Measurements from ENCODE around the gene RHBDL1.
A peak's percentile ranks its signal among the peaks of the same experiment; 100 is the strongest.
"Not testable (repeated sequence)": the region's sequence is repeated elsewhere in the genome, so short reads cannot be mapped to it uniquely, and the experiment has no call there.

The RHBDL1 gene

DNA sequence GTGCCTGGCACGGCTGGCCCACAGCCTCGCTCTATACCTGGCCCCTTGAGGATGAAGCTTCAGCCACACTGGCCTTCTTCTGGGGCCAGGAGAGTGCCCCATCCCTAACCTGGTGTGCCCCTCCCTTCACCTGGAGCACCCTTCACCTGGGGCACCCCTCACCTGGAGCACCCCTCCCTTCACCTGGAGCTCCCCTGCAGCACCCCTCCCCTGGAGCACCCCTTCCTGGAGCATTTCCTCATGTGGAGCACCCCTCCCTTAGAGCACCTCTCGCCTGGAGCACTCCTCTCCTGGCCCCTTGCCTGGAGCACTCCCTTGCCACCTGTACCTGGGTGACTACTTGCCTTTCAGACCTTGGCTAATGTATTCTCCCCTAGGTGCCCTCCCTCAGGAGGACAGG is 32.5 kb downstream of the RHBDL1 start:
- DNase-seq (ENCODE audit: low spot score) = no peak

DNA sequence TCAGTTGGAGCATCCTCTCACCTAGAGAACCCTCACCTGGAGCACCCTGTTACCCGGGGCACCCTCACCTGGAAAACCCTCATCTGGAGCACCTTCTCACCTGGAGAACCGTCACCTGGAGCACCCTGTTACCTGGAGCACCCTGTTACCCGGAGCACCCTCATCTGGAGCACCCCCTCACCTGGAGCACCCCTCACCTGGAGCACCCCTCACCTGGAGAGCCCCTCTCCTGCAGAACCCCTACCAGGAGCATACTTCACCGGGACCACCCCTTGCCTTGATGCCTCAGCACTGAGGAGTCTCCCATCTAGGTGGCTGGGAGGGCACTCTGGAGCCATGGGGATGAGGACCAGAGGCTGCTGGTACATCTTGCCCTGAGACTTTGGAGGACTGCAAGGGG is 33.5 kb downstream of the RHBDL1 start:
- no peak for DNase-seq (ENCODE audit: low spot score)

DNA sequence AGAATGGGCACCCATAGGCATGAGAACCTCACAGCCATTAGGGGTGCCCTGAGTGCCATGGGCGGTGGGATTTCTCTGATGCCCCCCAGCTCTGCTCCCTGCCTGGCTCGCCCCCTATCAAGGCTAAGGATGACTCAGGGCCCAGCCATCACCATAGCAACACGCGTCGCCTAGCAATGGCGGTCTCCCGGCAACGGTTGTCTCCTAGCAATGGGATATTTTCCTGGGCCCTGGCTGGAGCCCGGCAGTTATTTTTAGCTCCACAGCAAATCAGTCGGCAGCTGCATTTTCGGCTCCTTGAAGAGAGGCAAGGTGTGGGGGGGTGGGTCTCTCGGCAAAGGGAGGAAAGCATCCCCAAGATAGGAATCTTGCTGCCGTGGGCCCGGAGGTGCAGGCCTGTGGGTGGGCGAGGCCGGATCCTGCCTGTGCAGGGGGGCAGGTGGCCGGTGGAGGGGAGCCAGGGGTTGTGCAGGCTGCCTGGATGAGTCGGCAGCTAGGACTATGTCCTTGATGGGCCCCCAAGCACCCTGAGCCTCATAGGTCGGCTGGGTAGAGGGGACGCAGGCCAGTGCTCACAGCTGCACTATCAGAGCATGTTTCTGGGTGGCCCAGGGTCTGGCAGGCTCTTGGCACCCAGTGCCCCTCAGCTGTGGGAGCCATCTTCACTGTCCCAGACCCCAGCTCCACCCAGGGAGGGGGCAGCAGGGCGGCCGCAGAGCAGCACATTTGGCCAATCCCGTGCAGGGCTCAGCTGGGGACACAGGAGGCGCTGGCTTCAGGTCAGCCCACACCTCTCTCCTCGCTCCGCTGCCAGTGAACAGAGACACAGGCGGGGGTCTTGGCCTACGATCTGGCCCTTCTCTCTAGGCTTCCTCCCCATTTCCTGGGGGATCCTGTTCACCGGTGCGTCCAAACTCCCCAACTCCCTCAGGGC is 34.4 kb downstream of the RHBDL1 start:
- no peak for DNase-seq (ENCODE audit: low spot score)

DNA sequence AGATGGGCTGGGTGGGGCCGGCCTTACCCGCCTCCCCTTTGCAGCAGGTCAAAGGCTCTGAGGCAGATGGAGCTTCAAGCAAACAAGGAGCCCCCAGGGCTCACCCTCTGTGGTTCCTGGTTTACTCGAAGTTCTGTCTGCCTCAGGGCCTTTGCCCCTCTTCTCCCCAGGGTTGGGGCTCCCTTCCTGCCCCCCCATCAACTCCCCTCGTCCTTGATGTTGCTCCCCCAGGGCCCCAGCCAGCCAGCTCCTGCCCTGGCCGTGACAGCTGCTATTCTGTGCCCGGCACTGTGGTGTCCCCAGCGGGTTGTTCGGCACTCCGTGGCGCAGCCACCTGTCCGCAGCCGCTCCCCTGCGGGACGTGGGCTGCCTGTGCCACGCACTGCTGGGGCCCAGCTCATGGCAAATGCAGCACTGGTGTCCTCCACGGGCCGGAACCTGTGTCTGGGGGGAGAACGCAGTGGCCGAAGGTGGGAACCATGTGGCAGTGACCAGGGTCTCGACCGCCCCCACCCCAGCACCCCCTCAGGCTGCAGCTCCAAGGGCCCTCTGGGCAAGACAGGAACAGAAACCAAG is 35.1 kb downstream of the RHBDL1 start:
- no peak for DNase-seq (ENCODE audit: low spot score)

DNA sequence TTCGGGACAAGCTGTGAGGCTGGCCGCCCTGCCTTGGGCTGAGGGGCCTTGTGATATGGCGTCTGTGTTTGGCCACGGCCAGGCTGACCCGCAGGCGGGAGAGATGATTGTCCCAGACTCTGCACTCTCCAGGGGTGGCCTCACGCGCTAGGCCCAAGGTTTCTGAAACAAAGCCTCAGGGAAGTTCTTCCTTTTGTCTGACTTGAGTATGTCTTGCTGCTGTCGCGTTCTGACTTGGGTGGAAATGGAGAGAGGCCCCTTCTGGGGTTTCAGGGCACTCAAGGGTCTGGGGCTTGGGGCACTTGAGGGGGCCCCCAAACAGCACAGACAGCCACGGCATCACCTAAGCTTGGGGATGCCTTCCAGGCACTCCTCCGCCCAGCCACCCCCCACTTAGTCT is 35.6 kb downstream of the RHBDL1 start:
- no peak for DNase-seq (ENCODE audit: low spot score)

DNA sequence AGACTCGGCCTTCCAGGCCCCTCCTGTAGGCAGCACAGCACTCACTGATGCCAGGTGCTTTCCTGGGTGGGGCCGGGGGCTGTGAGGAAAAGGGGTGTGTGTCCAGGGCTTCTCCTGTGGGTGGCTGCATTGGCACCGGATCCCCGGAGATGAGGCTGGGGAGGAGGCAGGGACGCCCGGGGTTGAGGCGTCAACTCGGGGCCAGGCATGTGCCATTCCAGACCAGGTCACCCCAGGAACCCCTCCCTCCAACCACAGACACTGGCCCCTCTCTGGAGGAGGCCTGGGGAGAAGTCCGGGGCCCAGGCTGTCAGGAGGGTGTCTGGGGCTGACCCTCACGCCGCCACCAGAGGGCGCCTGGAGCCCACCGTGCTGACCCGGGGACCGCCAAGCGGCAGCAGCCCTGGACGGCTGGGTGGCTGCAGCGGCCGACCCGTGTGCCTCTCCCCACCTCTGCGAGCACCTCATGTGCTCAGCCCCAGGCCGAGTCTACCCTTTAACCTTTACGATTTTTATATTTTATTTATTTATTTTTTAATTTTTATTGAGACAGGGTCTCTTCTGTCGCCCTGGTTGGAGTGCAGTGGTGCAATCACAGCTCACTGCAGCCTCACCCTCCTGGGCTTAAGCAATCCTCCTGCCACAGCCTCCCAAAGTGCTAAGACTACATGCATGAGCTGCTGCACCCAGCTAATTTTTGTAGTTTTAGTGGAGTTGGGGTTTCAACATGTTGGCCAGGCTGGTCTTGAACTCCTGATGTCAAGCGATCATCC is 36.3 kb downstream of the RHBDL1 start:
- peak; percentile 98 for DNase-seq (ENCODE audit: low spot score)

DNA sequence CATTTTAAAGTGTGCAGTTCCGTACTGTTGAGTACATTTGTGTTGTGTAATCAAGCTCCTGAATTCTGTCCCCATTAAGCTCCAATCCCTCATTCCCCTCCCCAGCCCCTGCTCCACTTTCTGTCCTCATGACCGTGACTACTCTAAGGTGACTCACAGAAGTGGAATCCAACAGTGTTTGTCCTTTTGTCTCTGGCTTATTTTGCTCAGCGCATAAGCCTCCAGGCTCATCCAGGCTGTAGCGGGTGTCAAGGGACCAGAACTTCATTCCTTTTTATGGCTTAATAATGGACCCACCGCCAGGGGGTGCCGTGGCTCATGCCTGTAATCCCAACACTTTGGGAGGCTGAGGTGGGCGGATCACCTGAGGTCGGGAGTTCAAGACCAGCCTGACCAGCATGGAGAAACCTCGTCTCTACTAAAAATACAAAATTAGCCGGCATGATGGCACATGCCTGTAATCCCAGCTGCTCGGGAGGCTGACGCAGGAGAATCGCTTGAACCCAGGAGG is 37.3 kb downstream of the RHBDL1 start:
- not testable (repeated sequence) for DNase-seq (ENCODE audit: low spot score)

DNA sequence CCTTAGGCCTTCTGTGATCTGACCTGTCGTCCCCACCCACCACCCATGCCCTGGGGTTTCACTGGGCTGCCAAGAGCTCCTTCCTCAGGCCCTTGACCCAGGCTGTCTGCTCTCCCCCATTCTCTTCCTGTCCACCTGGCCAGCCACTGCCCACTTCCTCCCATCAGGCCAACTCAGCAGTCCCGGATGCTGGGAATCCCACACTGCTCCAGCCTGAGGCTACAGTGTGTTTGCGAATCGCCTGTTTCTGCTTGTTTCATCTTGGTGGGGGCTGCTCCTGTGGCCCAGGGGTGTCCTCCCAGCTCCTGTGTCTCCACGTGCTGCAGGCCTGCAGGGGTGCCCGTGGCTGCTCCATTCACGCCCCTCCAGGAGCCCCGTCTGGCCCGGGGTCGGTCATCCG is 38.6 kb downstream of the RHBDL1 start:
- no peak for DNase-seq (ENCODE audit: low spot score)

DNA sequence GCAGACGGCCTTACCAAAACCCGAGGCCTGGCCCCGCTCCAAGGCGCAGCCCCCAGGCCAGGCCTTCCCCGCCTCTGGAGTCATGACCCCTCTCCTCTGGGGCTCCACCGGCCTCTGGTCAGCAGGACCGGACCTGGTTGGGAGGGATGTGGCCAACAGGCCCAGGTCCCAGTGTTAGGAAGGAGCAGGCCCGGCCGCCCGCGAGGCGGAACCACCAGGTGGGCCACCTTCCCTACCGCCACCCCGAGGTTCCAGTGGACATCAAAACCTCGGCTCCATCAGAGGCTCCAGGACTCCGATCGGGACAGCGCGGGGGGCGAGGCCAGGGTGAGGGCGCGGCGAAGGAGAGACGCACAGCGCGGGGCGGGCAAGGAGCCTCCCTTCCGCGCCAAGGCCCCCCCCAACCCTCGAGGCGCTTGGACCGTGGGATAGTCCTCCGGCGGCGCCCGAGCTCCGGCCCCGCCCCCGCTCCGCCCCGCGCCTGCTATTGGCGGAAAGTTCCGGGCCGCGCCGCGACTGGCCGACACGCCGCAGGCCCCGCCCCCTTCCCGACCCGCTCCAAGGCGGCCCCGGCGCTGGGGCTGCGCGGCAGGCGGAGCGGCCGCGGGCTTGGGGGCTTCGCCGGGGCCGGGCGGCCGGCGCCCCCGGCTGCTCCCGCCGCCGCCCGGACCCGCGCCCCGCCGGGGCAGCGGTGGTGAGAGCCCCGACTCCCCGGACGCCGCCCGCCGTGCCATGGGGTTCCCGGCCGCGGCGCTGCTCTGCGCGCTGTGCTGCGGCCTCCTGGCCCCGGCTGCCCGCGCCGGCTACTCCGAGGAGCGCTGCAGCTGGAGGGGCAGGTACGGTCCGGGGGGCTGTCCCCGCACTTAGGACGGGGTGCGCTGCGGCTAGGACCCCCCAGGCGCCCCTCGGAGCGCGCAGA is 39.3 kb downstream of the RHBDL1 start, which contains the start of gene METRN:
Gene METRN (plus strand): TSS at position 561 of the 919 bp plus-strand sequence. CDS start 172 bp downstream, at position 733.
- peak; percentile 93 for DNase-seq (ENCODE audit: low spot score)

DNA sequence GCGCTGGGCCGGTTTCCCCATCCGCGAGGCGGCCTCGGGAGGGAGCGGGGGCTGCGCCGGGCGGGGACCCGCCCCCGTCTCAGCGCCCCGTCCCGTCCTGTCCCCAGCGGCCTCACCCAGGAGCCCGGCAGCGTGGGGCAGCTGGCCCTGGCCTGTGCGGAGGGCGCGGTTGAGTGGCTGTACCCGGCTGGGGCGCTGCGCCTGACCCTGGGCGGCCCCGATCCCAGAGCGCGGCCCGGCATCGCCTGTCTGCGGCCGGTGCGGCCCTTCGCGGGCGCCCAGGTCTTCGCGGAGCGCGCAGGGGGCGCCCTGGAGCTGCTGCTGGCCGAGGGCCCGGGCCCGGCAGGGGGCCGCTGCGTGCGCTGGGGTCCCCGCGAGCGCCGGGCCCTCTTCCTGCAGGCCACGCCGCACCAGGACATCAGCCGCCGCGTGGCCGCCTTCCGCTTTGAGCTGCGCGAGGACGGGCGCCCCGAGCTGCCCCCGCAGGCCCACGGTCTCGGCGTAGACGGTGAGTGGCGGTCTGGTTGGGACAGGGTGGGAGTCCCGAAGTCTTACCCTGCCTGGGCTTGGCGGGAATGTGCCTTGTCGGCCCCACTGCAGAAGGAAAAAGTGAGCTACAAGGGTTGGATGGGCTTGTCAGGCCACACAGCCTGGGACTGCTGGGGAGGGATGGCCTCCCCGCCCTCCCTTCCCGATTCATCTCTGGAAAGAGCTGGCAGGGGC is 40.2 kb downstream of the RHBDL1 start:
- DNase-seq (ENCODE audit: low spot score) = no peak

DNA sequence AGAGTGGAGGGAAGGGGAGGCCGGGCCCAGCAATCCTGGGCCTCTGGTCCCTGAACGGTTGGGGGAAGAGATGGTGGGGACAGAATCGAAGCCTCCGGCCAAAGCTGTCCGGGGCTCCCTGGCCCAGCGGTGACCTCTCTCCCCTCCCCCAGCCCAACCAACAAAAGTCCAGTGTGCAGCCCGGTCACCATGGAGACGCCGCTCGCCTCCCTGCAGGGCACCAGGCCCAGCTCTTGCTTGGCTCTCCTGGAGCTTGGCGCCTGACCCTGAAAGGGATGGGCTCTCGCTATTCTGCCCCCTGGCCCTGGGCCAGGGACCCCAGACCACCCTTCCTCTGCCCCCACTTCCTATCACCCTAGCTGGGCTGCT is 40.7 kb downstream of the RHBDL1 start:
- DNase-seq (ENCODE audit: low spot score) = no peak

DNA sequence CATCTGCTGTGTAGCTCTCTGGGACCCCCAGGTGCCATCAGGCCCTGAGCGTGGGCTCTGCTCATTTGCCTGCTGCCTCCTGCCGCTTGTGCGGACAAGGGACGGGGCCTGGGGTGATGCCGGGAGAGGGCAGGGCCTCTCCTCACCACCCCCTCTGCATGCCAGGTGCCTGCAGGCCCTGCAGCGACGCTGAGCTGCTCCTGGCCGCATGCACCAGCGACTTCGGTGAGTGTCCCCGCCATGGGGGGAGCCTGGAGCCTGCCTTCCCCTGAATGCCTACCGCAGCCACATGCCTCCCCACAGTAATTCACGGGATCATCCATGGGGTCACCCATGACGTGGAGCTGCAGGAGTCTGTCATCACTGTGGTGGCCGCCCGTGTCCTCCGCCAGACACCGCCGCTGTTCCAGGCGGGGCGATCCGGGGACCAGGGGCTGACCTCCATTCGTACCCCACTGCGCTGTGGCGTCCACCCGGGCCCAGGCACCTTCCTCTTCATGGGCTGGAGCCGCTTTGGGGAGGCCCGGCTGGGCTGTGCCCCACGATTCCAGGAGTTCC is 41.4 kb downstream of the RHBDL1 start:
- no peak for DNase-seq (ENCODE audit: low spot score)

DNA sequence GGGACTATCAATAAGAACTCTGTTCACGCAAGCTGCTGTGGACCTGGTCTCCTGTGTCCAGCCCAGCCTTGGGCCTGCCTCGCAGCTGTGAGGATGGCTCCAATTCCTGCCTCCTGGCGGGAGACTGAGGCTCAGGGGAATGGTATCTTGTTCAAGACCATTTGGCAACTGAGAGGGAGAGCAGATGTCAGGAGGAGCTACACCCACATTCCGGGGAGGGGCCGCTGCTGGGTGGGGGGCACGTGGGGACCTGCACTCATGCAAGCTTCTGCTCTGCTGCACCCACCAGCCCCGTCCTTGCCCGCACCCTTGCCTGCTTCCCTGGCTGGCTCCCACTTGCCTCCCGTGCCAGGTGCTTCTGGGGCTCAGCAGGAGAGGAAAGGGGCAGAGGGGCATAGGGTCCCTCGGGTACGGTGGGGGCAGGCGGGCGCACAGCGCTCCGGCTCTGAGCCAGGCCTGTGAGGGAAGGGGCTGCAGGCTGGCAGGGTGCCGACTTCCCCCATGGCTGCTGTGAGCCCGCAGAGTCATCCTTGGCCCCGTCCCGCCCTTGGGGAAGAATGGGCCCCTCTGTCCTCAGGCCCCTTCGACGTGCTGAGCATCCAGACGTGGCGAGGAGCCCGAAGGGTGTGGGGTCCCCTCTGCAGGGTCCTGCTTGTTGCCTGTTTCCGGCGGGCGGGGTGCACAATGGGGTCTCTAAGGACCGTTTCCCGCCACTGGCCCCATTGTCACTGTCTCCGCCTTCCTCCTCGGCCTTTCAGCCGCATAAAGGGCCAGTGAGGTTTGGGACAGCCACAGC is 42.2 kb downstream of the RHBDL1 start:
- no peak for DNase-seq (ENCODE audit: low spot score)

DNA sequence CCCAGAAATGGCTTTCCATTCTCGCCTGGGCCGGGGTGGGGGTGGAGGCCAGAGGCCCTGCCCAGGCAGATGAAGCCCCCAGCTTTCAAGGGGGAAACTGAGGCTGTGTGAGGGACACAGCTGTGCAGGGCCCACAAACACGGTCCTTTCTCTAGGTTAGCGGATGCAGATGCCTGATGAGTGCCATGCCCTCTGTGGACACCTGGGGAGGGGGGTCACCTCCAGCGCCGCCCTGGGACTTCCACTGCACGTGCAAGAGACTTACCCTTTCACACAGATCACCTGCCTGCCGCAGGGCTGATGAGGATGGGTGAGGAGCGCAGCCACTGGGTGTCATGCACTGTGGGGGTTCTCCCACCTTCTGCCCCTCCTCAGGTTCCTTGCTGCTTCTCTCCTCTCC is 42.9 kb downstream of the RHBDL1 start:
- DNase-seq (ENCODE audit: low spot score) = no peak

DNA sequence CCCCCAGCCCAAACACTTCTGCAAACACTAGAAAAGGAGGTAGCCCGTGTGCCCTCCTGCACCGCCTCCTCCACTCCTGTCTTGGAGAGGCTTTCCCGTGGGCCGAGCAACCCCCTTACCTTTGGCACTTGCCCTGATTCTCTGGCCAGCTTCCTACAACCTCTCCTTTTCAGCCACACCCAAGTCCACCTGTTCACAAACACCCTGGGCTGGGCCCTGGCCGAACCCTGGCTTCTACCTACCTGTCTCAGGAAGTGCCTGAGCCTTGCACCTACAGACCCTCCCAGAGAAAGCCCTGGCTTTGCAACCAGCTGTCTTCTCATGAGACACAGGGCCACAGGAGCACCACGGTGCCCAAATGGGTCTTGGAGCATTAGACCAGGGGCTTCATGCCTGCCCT is 43.5 kb downstream of the RHBDL1 start:
- no peak for DNase-seq (ENCODE audit: low spot score)

DNA sequence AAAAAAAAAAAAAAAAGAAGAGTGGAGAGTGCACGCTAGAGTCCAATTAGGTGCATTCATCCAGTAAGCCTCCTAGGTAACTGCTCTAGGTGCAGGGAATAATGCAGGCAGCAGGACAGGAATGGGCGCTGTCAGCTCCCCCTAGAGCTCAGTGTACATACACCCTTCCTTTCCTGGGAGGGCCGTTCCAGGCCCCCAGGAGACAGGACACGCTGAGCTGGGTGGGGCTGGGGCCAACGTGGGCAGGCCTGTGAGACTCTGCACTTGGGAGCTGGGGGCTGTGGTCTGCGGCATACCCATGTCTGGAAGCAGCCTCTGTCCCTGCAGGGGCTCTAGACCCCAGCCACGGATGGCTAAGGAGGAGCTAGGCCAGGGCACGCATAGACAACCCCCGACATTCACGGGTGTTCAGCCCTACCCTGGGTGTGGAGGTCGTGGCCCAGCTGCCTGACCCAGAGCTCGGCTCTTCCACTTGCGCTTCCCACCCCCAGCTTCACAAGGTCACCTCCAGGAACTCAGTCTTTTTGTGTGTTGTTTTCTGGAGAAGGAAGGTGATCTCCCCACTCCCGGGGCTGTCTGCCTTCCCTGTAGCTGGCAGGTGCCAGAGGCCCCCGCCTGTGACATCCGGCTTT is 44.5 kb downstream of the RHBDL1 start:
- DNase-seq (ENCODE audit: low spot score) = peak; percentile 78

DNA sequence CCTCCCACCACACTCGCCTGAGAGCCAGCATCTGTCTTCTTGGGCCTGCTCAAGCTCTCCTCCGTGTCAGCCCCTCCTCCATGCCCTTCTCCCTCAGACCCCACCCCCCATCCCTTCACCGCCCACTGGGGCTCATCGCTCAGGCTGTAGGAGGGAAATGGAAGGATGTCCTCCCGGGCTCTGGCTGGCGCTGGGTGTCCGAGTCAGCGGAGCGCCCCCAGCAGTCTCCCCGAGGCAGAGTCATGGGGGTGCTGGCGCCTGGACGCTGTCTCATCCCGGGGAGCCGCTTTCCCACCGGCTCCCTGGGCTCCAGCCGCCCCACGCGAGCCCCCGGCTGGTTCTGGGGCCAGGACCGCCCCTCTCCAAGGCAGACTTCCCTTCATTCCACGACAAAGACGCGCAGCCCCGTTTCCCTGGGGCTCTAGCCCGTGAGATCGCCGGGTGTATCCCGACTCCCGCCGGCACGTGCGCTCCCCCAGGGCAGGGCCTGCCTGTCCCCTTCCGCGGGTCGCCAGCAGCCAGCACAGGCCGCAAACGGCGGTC is 45.0 kb downstream of the RHBDL1 start:
- peak; percentile 77 for DNase-seq (ENCODE audit: low spot score)

DNA sequence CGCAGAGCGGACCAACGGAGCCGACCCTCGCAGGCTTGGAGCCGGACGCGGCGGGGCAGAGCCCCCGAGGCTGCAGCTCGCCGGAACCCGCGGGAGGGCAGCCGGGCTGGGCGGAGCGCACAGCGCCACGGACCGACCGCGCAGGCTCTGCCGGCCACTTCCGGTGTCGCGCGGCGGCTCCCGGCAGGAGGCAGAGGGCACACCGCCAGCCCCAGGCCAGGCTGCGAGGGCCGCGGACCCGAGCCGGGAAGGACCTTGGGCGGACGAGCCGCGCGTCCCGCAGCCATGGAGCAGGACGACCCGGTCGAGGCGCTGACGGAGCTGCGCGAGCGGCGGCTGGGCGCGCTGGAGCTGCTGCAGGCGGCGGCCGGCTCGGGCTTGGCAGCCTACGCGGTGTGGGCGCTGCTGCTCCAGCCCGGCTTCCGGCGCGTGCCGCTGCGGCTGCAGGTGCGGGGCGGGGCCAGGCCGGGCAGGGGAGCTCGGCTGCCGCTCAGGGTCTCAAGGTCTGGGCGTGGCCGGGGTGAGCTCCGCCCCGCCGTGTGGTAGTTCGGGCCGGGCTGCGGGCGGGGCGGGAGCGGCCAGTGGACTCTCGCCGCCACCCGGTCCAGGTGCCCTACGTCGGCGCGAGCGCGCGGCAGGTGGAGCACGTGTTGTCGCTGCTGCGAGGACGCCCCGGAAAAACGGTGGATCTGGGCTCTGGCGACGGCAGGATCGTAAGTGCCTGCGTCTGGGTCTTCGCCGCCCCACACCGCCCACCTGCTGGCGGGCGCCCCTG is 45.7 kb downstream of the RHBDL1 start, which contains the start of gene ANTKMT:
Gene ANTKMT (plus strand): TSS at position 157 of the 775 bp plus-strand sequence. CDS start 129 bp downstream, at position 286.
- DNase-seq (ENCODE audit: low spot score) = peak; percentile 97
